GM12864 (cell line): ENCODE data around the gene TRPM3.
"Not testable (repeated sequence)": the region's sequence is repeated elsewhere in the genome, so short reads cannot be mapped to it uniquely, and the experiment has no call there.

Experiments used
- DNase-seq: peaks from one replicate; pipeline ENCODE4 v3.0.0-alpha.2; 2011; ENCODE audit warnings: low read depth
- H3K4me3 ChIP-seq: 2 replicates; pipeline ENCODE4 v1.5.1; 2011; ENCODE audit warnings: mild to moderate bottlenecking, low read depth, low read length, control low read depth
- TF ChIP-seq, protein P1 (sequence below): IDR thresholded peaks from 2 replicates; pipeline ENCODE4 v1.5.1; 2011; ENCODE audit warnings: low read depth, mild to moderate bottlenecking, moderate library complexity, low read length, control low read depth, inconsistent platforms; ENCODE audit errors: missing control alignments

The TRPM3 gene

DNA sequence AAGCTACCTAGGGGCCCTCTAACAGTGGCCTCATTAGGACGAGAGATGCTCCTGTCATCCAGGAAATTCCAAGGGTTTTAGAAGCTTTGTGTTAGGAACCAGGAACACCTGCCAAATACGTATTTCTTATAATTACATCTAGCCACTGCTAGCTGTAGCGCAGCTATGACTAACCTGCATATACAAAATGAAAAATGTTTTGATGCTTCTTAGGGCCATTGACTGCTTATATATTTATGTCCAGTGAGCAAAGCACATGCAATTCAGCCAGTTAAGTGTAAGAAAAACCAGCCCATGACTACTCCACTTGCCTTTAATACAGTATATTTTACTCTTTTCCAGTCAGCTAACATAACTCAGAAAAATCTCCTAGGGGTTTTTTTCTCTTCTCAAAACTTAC, 143.3 kb downstream of the TRPM3 start:
- TF ChIP-seq, protein P1, sequence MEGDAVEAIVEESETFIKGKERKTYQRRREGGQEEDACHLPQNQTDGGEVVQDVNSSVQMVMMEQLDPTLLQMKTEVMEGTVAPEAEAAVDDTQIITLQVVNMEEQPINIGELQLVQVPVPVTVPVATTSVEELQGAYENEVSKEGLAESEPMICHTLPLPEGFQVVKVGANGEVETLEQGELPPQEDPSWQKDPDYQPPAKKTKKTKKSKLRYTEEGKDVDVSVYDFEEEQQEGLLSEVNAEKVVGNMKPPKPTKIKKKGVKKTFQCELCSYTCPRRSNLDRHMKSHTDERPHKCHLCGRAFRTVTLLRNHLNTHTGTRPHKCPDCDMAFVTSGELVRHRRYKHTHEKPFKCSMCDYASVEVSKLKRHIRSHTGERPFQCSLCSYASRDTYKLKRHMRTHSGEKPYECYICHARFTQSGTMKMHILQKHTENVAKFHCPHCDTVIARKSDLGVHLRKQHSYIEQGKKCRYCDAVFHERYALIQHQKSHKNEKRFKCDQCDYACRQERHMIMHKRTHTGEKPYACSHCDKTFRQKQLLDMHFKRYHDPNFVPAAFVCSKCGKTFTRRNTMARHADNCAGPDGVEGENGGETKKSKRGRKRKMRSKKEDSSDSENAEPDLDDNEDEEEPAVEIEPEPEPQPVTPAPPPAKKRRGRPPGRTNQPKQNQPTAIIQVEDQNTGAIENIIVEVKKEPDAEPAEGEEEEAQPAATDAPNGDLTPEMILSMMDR: no peak
- H3K4me3 ChIP-seq: no peak overlapping the region
- no peak for DNase-seq

GRCh38 chr9:70975821-70976220, 145.6 kb downstream of the TRPM3 start:
- no peak overlapping the region for H3K4me3 ChIP-seq
- DNase-seq: no peak
- TF ChIP-seq, protein P1: no peak

GRCh38 chr9:70971723-70972122, 149.7 kb downstream of the TRPM3 start:
- H3K4me3 ChIP-seq: no peak overlapping the region
- TF ChIP-seq, protein P1: no peak
- DNase-seq: no peak

GRCh38 chr9:70966380-70966779, 155.0 kb downstream of the TRPM3 start:
- DNase-seq, H3K4me3 ChIP-seq: not testable (repeated sequence)

- TF ChIP-seq, protein P1: no peak
- DNase-seq: no peak
- no peak overlapping the region for H3K4me3 ChIP-seq
Measured at GRCh38 chr9:70964861-70965260, 156.6 kb downstream of the TRPM3 start.

DNA sequence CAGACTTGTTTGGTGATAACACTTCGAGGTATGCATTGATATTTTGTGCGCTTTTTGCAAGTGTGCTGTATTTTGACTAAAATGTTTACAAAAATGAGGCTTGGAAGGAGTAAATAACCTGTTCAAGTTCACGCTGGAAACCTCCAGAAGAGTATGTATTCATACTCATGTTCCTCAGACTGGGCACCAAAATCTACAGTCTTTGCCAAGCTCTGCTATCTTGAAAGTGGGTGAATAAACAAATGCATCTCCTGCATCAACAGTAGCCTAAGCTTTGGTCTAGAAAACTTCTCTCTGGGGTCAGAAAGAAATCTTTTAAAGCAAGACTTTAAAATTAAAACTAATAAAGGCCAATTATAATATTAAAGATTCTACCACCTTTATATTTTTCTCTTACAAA, 157.9 kb downstream of the TRPM3 start:
- no peak overlapping the region for H3K4me3 ChIP-seq
- DNase-seq: no peak
- TF ChIP-seq, protein P1: no peak

GRCh38 chr9:70962761-70963440, 158.5 kb downstream of the TRPM3 start:
- TF ChIP-seq, protein P1: no peak
- no peak overlapping the region for H3K4me3 ChIP-seq
- DNase-seq: no peak
